ENCODE results near the gene ADSS1.

Gene ADSS1

DNA sequence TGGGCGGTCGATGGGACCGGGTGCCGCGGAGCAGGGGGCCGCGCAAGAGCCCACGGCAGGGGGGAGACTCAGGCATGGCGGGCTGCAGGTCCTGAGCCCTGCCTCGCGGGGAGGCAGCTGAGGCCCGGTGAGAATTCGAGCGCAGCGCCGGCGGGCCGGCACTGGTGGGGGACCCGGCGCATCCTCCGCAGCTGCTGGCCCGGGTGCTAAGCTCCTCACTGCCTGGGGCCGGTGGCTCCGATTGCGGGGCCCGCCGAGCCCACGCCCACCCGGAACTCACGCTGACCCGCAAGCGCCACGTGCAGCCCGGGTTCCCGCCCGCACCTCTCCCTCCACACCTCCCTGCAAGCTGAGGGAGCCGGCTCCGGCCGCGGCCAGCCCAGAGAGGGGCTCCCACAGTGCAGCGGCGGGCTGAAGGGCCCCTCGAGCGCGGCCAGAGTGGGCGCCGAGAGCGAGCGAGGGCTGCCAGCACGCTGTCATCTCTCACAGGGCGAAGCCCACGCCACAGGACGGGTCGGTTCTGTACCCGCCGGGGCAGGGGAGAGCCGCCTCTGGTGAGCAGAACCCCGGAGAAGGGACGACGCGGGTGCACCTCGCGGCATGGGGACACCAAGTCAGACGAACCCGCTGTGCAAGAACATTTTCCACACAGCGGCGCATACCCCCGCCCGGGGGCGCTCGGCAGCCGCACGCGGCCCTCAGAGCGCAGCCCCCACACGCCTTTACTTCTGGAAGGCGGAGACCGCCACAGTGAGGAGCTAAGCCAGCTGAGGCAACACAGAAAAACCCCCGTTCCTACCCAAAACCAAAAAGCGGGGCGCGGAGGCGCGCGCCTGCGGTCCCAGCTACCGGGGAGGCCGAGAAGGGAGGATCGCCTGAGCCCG lies 27.8 kb downstream of the ADSS1 start:
- DNase-seq = no peak

DNA sequence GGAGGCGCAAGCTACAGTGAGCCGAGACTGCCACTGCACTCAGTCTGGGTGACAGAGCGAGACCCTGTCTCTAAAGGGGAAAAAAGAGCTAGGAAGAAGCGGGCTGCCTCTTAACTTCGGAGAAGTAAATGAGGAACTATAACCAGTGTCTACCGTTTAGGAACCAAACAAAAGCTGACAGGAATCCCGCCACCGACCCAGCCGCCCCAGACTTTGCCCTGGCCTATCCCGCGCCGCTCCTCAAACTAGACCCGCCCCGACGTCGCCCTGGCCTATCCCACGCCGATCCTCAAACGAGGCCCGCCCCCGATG lies 28.4 kb downstream of the ADSS1 start:
- DNase-seq = no peak

DNA sequence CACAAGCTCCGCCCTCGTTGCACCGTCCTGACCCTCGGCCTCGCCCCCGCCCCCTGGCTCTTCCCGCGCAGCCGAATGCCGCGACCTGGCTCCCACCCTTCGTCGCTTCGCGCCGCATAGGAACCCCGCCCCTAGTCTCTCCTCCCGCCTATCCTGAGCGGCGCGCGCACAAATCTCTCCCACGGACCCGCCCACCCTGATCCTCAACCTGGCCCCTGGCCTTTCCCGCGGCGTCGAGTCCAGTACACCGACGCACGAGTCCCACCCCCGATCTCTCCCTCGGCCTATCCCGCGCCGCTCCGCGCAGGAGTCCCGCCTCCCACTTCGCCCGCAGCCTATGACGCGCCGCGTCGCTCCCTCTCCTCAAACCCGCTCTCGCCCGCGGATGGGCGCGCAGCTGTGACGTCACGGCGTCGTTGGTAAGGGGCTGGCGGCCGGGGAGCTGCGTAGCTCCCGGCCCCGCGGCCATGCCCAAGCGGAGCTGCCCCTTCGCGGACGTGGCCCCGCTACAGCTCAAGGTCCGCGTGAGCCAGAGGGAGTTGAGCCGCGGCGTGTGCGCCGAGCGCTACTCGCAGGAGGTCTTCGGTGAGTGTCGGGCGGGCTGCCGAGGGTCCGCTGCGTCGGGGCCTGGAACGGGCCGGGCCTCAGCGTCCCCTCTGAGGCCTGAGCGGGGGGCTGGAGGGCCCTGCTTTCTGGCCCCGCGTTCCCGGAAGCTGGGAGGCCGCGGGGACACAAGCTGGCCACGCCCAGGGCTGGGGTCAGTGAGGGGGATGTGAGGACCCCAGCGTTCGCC lies 28.9 kb downstream of the ADSS1 start, which contains the start of gene SIVA1:
TSS of gene SIVA1 (plus strand) at position 413 of the 793 bp plus-strand sequence. CDS start at position 468, 55 bp downstream.
- peak; percentile 100 for DNase-seq

DNA sequence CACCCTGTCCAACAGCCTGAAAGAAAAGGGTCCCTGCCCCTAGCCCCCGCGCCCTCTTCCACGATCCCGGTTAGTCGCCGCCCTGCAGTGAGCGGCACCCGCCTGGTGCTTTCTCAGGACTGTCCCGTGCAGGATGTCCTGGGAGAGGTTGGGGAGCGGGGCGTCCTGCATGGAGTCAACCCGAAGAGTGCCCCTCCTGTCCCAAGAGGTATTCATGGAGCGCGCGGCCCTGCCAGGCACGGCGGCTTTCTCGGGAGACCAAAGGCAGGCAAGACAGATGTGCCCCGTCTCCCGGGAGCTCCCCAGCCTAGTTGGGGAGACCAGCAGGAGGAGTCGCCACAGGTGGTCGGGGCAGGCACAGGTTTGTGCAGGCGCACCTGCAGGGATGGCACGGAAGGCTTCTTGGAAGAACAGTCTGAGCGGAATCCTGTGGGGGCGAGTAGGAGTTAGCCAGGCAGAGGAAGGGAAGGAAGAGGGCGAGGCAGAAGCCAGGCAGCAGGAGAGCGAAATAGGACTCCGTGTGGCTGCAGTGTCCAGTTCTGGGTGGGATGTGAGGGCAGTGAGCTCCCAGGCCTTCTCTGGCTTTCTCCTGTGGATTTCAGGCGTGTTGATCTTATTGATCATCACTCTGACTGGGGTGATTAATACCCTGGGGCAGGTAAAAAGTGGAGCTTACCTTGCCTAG lies 29.6 kb downstream of the ADSS1 start:
- no peak for DNase-seq

DNA sequence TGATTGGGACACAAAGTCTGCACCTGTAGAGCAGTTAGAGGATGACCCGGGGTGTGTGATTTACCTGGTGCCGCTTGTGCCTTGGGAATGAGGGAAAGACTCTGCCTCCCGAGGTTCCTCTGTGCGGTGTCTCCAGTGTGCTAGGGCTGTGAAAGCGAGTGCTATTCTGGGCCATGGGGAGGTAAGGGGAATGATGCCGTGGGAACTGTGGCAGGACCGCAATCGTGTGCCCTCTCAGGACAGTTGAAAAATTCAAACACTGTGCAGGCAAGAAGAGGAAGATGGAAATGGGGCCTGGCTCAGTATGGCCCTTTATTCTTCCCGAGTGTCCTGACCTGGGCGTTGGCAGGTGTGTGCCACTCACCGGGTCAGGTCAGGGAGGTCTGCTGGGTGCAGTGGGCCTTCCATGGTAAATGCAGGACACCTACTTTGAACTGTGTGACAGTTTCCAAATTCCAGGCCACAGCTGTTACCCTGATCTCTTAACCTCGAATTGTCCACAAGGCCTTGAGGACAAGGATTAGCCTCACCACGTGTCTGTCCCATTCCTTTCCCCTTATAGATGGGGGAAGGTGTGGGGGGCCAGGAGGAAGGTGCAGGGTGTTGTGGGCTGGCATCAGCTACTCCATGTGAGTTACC lies 30.3 kb downstream of the ADSS1 start:
- no peak for DNase-seq

DNA sequence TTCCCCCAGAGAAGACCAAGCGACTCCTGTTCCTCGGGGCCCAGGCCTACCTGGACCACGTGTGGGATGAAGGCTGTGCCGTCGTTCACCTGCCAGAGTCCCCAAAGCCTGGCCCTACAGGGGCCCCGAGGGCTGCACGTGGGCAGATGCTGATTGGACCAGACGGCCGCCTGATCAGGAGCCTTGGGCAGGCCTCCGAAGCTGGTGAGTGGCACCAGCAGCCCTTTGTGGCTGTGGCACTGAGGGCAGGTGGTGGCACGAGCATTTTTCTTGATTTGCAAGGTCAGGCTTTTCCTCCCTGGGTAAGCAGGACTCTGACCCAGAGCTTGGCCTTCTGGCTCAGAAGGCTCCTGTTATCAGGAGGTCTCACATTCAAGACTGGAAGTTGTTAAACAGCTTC lies 31.6 kb downstream of the ADSS1 start:
- DNase-seq = no peak

DNA sequence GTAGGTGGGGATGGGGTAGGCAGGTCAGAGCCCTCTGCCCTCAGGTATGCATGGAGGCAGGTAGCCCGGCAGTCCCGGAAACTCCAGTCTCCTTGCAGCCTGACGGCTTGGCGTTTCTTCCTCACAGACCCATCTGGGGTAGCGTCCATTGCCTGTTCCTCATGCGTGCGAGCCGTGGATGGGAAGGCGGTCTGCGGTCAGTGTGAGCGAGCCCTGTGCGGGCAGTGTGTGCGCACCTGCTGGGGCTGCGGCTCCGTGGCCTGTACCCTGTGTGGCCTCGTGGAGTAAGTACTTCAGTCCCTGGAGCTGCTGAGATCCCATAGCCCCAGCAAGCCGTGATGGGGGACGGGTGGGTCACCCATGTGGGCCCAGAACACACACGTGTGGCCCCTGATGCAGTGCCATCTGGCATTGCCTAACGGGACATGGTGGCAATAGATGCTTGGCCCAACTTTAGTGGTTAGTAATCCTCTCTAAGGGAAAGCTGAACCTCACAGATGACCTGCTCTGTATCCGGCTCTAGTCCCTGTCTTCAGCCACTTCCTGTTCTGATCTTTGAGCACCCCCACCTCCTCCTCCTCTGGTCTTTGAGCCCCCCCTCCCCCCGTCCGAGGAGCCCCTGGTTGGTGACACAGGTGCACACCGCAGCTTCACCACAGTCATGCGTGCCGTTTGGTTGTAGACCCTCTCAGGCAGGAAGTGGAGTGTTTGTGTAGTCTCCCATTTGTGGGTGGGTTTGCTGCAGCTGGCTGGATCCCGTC lies 32.6 kb downstream of the ADSS1 start:
- no peak for DNase-seq

DNA sequence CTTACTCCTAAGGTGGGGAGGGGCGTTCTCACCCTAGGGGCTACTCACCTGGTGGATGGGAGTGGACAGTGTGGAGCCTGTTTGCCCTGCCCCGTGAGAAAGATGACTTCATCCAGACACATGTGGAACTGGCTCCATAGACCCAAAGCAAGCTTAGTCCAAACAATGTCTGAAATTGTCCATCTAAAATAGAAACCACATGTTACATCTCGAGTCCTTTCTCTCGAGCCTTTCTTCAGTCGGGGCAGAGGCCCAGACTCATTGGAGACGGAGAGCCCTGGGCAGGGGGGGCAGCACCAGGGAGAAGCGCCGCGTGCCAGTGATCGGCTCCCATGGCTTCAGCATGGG lies 33.2 kb downstream of the ADSS1 start:
- no peak for DNase-seq

DNA sequence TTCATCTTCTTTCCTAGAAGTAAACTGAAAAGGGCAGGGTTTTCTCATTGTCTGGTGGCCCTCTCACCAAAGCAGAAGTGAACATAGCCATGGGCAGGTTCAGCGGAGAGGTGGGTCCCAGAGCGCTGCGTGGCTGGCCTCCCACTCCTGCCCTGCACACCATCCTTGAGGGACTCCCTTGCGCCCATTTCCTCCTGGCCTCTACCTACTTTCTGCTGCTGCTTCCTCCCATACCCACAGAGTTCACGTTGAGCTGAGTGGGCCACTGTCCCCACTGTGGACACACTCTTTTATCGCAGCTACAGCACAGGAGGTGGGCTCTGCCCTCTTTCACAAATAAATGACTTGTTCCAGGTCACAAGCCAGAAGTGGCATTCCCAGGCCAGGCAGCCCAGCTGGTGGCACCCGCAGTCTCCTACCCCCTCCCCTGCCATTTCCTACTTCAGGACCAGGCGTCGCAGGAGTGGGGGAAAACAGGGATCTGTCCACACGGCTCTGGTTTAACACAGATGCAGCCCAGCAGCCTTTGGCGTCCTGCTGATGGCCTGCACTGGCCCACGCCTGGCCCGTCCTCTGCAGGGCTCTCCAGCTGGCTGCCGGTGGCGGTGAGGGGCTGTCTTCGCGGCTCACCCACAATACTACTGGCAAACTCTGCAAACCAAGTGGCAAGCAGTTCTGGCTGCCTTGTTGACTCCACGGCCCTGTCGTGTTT lies 33.8 kb downstream of the ADSS1 start:
- DNase-seq = no peak

DNA sequence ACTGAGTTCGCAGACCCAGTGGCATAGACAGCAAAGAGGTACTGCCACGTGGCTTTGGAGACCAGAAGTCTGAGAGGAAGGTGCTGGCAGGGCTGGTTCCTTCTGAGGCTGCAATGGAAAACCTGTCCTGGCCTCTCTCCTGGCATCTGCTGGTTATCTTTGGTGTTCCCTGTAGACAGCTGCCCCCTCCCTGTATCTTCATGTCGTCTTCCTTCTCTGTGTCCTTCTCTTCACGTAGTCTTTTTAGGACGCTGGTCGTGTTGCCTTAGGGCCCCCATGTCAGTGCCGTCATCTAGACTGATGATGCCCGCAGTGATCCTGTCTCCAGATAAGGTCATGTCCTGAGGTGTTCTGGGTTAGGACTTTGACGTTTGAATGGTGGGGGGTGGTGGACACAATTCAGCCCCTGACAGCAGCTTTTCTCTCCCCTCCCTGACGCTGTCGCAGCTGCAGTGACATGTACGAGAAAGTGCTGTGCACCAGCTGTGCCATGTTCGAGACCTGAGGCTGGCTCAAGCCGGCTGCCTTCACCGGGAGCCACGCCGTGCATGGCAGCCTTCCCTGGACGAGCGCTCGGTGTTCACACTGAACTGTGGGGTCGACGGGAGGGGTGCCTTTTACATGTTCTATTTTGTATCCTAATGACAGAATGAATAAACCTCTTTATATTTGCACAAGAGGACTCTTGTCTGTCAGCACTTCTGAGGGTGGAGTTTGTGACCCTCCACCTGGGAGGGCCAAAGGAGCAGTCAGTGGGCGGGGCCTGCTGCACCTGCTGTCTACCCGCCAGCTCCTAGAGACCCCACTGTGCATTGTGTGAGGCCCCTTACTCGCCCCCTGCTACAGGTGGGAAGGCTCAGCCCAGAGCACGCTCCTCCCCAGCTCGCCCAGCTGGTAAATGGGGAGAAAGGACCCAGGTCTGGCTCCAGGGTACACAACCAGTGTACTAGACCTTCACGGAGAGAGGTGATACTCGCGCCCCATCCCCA lies 35.2 kb downstream of the ADSS1 start:
- DNase-seq = no peak

DNA sequence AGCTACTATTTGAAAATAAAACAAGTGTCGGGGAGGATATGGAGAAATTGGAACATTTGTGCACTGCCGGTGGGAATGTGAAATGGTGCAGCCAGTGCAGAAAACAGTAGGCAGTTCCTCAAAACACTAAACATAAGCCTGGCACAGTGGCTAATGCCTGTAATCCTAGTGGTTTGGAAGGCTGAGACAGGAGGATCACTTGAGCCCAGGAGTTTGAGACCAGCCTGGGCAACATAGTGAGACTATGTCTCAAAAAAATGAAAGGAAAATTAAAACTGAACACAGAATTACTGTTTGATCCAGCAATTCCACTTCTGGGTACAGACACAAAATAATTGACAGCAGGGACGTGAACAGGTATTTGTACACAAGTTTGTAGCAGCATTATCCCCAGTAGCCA lies 41.5 kb downstream of the ADSS1 start:
- no peak for DNase-seq

DNA sequence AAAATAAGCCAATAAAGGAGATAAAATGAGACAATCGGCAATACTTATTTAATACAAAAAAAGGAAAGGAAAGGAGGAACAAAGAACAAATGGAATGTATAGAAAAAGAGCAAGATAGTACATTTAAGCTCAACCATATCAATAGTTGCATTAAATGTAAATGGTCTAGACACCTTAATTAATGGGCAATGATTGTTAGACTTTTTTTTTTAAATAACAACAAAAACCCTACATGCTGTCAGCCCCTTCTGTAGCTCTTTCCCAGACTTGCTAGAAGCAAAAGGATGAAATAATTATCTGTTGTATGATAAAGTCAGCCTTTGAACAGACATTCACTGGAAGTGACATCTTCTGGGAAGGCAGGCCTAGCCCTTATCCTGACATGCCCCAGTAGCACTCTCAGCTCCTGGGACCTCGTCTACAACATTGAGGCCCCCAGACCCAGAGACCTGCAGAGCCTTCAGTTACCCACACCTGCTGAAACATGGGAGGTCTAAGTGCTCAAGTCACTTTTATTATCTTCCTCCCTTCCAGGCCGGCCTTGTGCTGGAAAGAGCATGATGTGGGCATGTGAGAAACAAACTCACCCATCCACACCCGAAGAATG lies 42.3 kb downstream of the ADSS1 start:
- no peak for DNase-seq

DNA sequence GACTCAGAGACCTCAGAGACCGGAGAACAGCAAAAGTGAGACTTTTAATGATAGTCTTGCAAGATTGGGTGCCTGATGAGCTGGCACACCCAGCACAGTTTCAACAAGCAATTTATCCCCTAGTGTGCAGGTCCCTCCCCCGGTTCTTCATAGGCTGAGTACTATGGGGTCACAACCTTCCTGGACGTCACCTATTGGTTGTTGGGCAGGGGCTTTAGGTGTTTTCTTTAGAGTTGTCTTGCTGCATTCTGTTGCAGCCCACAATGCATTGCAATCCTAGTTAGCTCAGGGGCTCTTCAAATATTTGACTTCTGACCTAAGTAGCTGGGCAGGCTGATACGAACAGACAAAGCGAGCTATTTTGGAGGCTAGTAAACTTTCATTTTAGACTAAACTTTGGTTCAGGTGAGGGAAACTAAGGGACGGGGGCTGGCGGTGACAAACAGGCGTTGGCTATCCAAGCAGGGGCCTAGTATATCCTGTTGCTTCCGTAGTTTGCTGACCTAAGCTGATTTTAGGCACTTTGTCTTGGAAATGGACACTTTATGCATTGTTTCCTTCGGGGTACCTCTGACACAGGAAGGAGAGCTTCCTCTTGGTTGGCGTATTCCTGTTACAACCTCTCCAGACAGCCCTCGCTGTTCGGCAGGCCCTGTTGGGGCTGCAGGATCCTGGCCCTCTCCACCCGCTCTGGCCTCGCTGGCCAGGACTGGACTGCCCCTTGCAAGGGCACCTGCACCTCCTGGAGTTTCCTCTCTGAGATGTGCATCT lies 43.0 kb downstream of the ADSS1 start:
- no peak for DNase-seq

DNA sequence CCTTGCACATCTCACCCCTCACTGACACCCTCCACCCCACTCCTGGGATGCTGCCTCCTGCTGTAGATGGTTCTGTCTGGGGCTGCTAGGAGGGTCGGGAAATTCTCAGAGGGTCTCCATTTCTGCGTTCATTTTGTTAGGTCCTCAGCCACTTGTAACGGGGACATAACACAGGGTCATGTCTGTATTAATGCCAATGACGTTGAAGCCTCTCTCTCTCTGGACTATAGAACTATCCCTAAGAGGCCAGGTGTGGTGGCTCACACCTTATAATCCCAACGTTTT lies 43.5 kb downstream of the ADSS1 start:
- DNase-seq = no peak

DNA sequence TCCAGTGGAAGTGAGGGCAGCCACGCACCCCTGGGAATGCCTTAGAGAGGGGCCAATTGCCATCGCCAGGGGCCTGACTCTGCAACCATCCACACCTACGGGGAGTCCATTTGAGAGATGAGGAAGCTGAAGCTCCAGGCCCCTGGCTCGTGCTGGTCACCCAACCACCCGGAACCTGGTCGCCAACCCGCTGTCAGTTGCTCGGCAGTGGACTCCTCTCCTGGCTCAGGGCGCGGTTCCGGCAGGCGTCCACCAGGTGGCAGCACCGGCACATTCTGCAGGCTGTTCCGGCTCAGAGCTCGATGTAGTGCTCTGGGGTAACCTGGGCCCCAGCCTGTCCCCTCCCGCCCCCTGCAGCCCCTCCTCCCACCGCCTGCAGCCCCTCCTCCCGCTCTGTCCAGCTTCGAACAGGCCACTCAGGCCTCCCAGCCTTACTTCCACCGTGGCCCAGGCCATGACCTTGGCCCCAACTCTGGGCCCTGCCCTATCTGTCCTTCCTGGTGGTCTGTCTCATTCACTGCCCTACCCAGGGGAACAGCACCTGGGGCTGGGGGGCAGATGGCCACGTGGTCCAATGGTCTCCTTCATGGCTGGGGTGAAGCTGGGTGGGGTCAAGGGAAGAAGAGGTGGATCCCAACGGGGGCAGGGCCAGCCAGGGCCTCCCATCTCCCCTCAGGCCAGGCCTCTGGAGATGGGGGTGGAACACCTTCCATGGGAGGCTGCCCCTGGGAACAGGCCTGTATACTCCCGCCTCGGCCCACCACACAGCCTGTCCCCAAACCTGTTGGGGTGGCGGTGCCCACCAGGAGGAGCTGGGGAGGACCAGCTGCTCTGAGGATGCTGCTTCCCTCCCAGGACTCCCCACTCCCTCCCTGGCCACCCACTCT lies 44.7 kb downstream of the ADSS1 start:
- DNase-seq = peak; percentile 61

DNA sequence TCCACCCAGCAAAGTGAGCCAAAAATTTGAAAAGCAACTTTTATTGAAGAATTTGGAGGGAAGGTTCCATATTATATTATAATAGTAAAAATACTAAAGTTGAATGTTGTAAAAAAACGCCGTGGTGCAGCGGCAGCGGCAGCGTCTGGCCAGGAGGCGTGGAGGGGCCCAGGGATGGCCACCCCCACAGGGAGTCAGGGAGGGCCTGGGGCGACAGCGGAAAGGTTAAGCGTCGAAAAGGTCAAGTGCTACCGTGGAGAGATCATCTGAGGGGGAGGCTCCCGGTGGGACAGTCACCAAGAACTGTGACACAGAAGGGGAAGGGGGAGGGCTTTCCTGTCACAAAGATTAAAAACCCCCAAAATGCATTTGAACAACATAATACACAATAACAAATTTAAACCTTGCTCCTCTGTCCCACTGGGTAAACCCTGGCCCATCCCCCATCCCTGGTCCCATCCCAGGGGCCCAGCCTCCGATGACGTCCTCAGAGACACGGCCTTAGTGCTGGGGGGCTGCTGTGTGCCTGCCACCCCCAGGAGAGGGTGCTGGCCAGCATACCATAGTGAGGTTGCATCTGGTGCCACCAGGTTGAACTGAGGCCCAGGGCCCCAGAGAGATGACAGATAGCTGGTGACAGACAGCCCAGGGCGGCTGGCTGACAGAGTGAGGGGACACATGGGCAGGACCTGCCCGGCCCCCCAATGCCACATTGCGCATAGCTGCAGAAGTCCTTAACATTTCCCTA lies 45.5 kb downstream of the ADSS1 start:
- DNase-seq = no peak

DNA sequence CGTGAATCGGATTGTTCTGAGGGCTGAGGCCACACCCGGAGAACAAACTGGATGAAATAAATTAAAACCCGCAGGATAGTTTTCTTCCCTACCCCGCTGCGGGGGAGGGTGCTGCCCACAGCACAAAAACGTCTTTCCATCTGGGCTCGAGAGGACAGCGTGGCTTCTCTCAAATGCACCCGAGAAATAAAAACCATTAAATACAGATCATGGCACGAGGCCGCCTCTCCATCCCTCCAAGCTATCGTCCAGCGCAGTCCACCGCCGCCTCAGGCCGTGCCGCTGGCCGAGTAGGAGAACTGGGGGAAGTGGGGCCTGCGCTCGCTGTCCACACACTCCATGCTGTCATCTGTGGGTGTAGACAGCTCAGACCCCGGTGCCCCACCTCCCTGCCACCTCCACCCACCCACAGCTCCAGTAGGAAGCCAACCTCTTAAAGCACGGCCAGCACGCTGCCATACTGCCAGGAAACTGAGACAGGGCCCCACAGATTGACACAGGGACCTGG lies 46.1 kb downstream of the ADSS1 start:
- no peak for DNase-seq
